Fibroblast of lung (primary cell): ENCODE measurements around the gene EFNA1.

ENCODE experiments used
- CTCF ChIP-seq, 2 donors: IDR thresholded peaks in 1 of 2; conservative IDR thresholded peaks in 1 of 2; 1 replicate in 1 of 2; 2 replicates in 1 of 2; pipeline ENCODE4 v1.5.1; 2011 to 2012; ENCODE audit warnings: low read length in 2 of 2, control low read depth in 1 of 2, inconsistent platforms in 1 of 2, low read depth in 1 of 2, mild to moderate bottlenecking in 1 of 2
- EZH2 ChIP-seq: IDR thresholded peaks from 2 replicates; pipeline ENCODE4 v1.5.1; 2012; ENCODE audit warnings: low read length, control low read depth, mild to moderate bottlenecking; ENCODE audit errors: missing control alignments

GRCh38 chr1:155184351-155184811 is 56.7 kb downstream of the EFNA1 start:
- no peak for TF ChIP-seq EZH2
- no peak for TF ChIP-seq CTCF (conservative IDR thresholded peaks at IDR 0.05 in 1 of 2, IDR thresholded peaks at IDR 0.05 in 1 of 2; ENCODE audit: low read depth in 1 of 2, low read length in 2 of 2)
